Loucy (cell line): ENCODE results near the gene EFCC1.

ENCODE experiments used
- EZH2phosphoT487 ChIP-seq: fragments of 200-600 bp; IDR thresholded peaks from 2 replicates; pipeline ENCODE4 v1.6.1; 2018; ENCODE audit warnings: antibody characterized with exemption, mild to moderate bottlenecking, moderate library complexity, borderline replicate concordance
- TF ChIP-seq, protein P1 (sequence below): fragments of 200-600 bp; sonication (generic); conservative IDR thresholded peaks from 2 replicates; pipeline ENCODE4 v1.5.1; 2014; ENCODE audit warnings: mild to moderate bottlenecking, antibody characterized with exemption, low read length

DNA sequence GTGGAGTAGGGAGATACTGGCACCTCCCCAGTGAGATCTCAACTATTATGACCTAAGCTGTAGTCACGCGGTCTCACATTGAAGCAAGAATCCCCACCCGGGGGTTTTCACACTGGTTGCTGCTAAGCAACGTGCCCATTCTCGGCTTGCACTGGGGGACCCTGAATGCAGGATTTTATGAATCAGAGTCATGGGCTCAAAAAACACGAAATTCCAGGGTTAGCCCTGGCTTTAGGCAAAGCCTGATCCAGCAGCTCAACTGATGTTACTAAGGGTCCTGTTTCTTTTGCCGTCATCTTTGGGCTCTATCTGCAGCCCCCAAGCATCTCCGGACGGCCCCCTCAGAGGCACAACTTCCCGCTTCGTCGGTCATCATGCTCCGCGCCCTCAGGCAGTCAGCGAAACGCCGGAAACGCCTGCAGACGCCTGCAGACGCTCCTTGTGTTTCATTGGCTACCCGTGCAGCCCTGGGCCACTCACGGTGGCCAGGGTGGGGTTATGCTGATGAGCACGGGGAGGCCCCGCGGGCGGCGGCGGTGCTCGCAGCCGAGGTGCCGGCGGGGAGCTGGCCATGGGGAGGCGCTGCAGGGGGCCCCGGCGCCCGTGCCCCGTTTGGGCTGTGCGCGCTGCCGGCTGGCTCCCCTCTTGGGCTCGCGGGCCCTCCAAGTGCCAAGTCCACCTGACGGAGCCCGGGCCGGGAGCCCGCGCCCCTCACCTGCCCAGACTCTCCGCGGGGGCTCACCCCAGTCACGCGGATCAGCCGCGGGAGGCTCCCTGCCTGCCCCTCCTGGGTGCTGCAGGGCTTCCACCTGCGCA lies 25.8 kb downstream of the EFCC1 start:
- TF ChIP-seq, protein P1, sequence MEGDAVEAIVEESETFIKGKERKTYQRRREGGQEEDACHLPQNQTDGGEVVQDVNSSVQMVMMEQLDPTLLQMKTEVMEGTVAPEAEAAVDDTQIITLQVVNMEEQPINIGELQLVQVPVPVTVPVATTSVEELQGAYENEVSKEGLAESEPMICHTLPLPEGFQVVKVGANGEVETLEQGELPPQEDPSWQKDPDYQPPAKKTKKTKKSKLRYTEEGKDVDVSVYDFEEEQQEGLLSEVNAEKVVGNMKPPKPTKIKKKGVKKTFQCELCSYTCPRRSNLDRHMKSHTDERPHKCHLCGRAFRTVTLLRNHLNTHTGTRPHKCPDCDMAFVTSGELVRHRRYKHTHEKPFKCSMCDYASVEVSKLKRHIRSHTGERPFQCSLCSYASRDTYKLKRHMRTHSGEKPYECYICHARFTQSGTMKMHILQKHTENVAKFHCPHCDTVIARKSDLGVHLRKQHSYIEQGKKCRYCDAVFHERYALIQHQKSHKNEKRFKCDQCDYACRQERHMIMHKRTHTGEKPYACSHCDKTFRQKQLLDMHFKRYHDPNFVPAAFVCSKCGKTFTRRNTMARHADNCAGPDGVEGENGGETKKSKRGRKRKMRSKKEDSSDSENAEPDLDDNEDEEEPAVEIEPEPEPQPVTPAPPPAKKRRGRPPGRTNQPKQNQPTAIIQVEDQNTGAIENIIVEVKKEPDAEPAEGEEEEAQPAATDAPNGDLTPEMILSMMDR: peak; percentile 72
- TF ChIP-seq EZH2phosphoT487: no peak
